GM23338 (cell line): ENCODE results near the gene TELO2. TPM values are rescaled to one million over a fixed set of nuclear protein-coding genes. Genes with fewer than 3 reads are reported as not detected.

ENCODE experiments used
- ATAC-seq: fragments of 200-7000 bp; cut with Tn5 transposase; 3 replicates; pipeline ENCODE4 v1.9.1; 2020
- DNase-seq: peaks from one replicate; pipeline ENCODE4 v3.0.0-alpha.2; 2015; ENCODE audit warnings: low spot score
- H2AFZ ChIP-seq: fragments of 200-600 bp; sonication (generic); 2 replicates; pipeline ENCODE4 v1.8.0; 2016; ENCODE audit warnings: antibody characterized with exemption, mild to moderate bottlenecking, moderate library complexity
- H3F3A ChIP-seq: fragments of 200-600 bp; sonication (generic); replicated peaks from 2 replicates; pipeline ENCODE4 v1.8.0; 2017; ENCODE audit warnings: antibody characterized with exemption, mixed run types, low read depth
- H3K27ac ChIP-seq: fragments of 200-600 bp; sonication (generic); 2 replicates; pipeline ENCODE4 v1.6.1; 2016; ENCODE audit warnings: low read depth
- H3K27me3 ChIP-seq: fragments of 200-600 bp; sonication (generic); 2 replicates; pipeline ENCODE4 v1.8.0; 2016; ENCODE audit warnings: mild to moderate bottlenecking, mixed run types, moderate library complexity; ENCODE audit not compliant: insufficient read depth
- H3K36me3 ChIP-seq: fragments of 200-600 bp; sonication (generic); 2 replicates; pipeline ENCODE4 v1.8.0; 2016; ENCODE audit warnings: mild to moderate bottlenecking; ENCODE audit not compliant: insufficient read depth
- H3K4me1 ChIP-seq: fragments of 200-600 bp; sonication (generic); 2 replicates; pipeline ENCODE4 v1.8.0; 2016; ENCODE audit warnings: mild to moderate bottlenecking, moderate library complexity; ENCODE audit not compliant: insufficient read depth
- H3K4me2 ChIP-seq: fragments of 200-600 bp; sonication (generic); 2 replicates; pipeline ENCODE4 v1.7.1; 2017; ENCODE audit warnings: mixed run types
- H3K4me3 ChIP-seq: fragments of 200-600 bp; sonication (generic); 2 replicates; pipeline ENCODE4 v1.6.1; 2016; ENCODE audit warnings: mixed run types
- H3K79me2 ChIP-seq: fragments of 200-600 bp; sonication (generic); replicated peaks from 2 replicates; pipeline ENCODE4 v1.8.0; 2017; ENCODE audit warnings: mild to moderate bottlenecking; ENCODE audit not compliant: insufficient read depth
- H3K9me2 ChIP-seq: fragments of 200-600 bp; sonication (generic); 2 replicates; pipeline ENCODE4 v1.8.0; 2017; ENCODE audit not compliant: insufficient read depth
- H4K20me1 ChIP-seq: fragments of 200-600 bp; sonication (generic); replicated peaks from 2 replicates; pipeline ENCODE4 v1.8.0; 2017; ENCODE audit warnings: mild to moderate bottlenecking; ENCODE audit not compliant: insufficient read depth
- H3K27ac Mint-ChIP-seq: 2 replicates; pipeline ENCODE4 v1.8.0; 2020; ENCODE audit warnings: inconsistent platforms, mild to moderate bottlenecking, moderate library complexity, mixed read lengths
- H3K27me3 Mint-ChIP-seq: 3 replicates; pipeline ENCODE4 v1.8.0; 2022; ENCODE audit warnings: low read depth, mild to moderate bottlenecking, moderate library complexity, mixed read lengths, inconsistent platforms; ENCODE audit not compliant: insufficient read depth, poor library complexity
- H3K36me3 Mint-ChIP-seq: 3 replicates; pipeline ENCODE4 v1.8.0; 2021; ENCODE audit warnings: low read depth, mild to moderate bottlenecking, inconsistent platforms, moderate library complexity, mixed read lengths
- H3K4me1 Mint-ChIP-seq: 3 replicates; pipeline ENCODE4 v1.8.0; 2020; ENCODE audit warnings: mild to moderate bottlenecking, inconsistent platforms, mixed read lengths
- H3K4me3 Mint-ChIP-seq: 3 replicates; pipeline ENCODE4 v1.8.0; 2021; ENCODE audit warnings: moderate library complexity, mild to moderate bottlenecking, inconsistent platforms, mixed read lengths
- H3K9me3 Mint-ChIP-seq: 3 replicates; pipeline ENCODE4 v1.8.0; 2020; ENCODE audit warnings: moderate library complexity, mild to moderate bottlenecking, inconsistent platforms, mixed read lengths
- CREB1 ChIP-seq: fragments of 250-450 bp; sonication (Bioruptor Pico); IDR thresholded peaks from 2 replicates; pipeline ENCODE4 v1.5.0; 2020; ENCODE audit warnings: low read depth, mild to moderate bottlenecking, moderate library complexity
- EZH2 ChIP-seq: fragments of 200-600 bp; sonication (generic); IDR thresholded peaks from one replicate; pipeline ENCODE4 v1.8.0; 2017; ENCODE audit warnings: antibody characterized with exemption, mild to moderate bottlenecking, low read depth; ENCODE audit not compliant: unreplicated experiment
- EZH2phosphoT487 ChIP-seq: fragments of 200-600 bp; sonication (generic); IDR thresholded peaks from one replicate; pipeline ENCODE4 v1.8.1; 2018; ENCODE audit warnings: antibody characterized with exemption; ENCODE audit not compliant: unreplicated experiment
- JUNB ChIP-seq: IDR thresholded peaks from one replicate; pipeline ENCODE4 v1.6.1; 2016; ENCODE audit warnings: antibody characterized with exemption; ENCODE audit not compliant: unreplicated experiment
- NANOG ChIP-seq: IDR thresholded peaks from 2 replicates; pipeline ENCODE4 v1.6.1; 2016; ENCODE audit warnings: antibody characterized with exemption, borderline replicate concordance
- POLR2AphosphoS5 ChIP-seq: IDR thresholded peaks from 2 replicates; pipeline ENCODE4 v1.6.1; 2016; ENCODE audit warnings: antibody characterized with exemption, low read depth
- ZNF114 ChIP-seq: fragments of 250-450 bp; sonication (Bioruptor Pico); IDR thresholded peaks from 2 replicates; pipeline ENCODE4 v1.5.0; 2020; ENCODE audit warnings: mild to moderate bottlenecking, moderate library complexity
- polyA plus RNA-seq: library from polyadenylated mRNA; unstranded; fragments of >200 nt; fragmentation: Nextera tagmentation; extraction: Ambion mirVana; gene quantifications from 2 replicates; pipeline ENCODE4 v1.2.1, GENCODE V29; 2016
- total RNA-seq: library from RNA; depleted of rRNA; stranded (reverse); fragments of >200 nt; shearing (Covaris generic); gene quantifications from 2 replicates; pipeline ENCODE4 v1.2.3, GENCODE V29; 2014
- TF ChIP-seq, protein P1 (sequence below): IDR thresholded peaks from 2 replicates; pipeline ENCODE4 v1.6.1; 2016; ENCODE audit warnings: antibody characterized with exemption
- TF ChIP-seq, protein P2 (sequence below): fragments of 250-450 bp; sonication (Bioruptor Pico); IDR thresholded peaks from 2 replicates; pipeline ENCODE4 v1.5.0; 2020; ENCODE audit warnings: mild to moderate bottlenecking, moderate library complexity
- TF ChIP-seq, protein P3 (sequence below): IDR thresholded peaks from one replicate; pipeline ENCODE4 v1.6.1; 2018; ENCODE audit warnings: antibody characterized with exemption; ENCODE audit not compliant: unreplicated experiment

Gene TELO2
- total and polyA plus RNA-seq, 2 experiments from 2014 or later, result 45.4 to 76.0 TPM

DNA sequence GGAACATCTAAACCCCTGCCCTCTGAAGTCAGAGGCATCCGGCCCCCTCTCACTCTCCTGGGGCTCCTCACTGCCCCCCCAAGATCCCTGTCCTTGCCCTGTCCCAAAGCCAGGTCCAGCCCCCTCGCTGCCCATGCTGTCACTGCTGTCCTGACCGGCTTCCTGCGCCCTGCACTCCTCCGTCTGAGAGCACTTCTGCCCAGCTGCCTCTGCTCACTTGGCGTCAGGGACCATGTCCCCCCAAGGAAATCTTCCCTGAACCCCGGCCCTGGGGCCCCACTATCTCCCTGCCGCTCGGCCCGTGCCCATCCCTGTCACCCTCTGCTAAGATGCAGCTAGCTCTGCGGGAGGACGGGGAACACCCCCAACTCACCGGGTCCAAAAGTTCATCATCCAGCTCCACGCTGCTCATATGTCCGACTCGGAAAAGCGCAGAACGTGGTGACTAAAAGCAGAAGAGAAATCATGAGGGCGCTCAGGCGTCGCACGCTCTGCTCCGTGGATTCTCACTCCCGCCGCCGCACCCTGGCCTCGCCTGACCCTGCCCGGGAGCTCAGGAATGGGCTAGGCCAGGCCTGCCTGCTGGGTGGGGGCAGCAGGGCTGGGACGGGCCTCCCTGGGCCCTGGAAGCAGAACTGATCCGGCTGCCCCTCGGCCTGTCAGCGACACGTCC lies 28.1 kb upstream of the TELO2 start:
- H3K4me1 Mint-ChIP-seq, result peaks cover 3% of the 10 kb centered on the region; the same call in 1 of the 3 replicates
- Histone ChIP-seq H2AFZ (no peak overlapping the region), H3K27me3 (no peaks in the 10 kb centered on the region), H3K4me3 (no peak overlapping the region), H3K79me2 (peaks cover 32% of the 10 kb centered on the region), H3K36me3 (no peaks in the 10 kb centered on the region), H3K4me2 (no peak overlapping the region), H3K9me2 (no peaks in the 10 kb centered on the region), H3K27ac (no peak overlapping the region), H3K4me1 (no peaks in the 10 kb centered on the region), H4K20me1 (peaks cover 20% of the 10 kb centered on the region), H3F3A (no peaks in the 10 kb centered on the region)
- H3K4me3 Mint-ChIP-seq, result no peak overlapping the region
- TF ChIP-seq ZNF114 (CRISPR knock-in tag) (no peak), EZH2phosphoT487 (no peak), NANOG (no peak), EZH2 (no peak), JUNB (no peak), POLR2AphosphoS5 (no peak), CREB1 (CRISPR knock-in tag) (no peak)
- TF ChIP-seq, protein P1, sequence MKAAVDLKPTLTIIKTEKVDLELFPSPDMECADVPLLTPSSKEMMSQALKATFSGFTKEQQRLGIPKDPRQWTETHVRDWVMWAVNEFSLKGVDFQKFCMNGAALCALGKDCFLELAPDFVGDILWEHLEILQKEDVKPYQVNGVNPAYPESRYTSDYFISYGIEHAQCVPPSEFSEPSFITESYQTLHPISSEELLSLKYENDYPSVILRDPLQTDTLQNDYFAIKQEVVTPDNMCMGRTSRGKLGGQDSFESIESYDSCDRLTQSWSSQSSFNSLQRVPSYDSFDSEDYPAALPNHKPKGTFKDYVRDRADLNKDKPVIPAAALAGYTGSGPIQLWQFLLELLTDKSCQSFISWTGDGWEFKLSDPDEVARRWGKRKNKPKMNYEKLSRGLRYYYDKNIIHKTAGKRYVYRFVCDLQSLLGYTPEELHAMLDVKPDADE, result no peak
- TF ChIP-seq, protein P2, sequence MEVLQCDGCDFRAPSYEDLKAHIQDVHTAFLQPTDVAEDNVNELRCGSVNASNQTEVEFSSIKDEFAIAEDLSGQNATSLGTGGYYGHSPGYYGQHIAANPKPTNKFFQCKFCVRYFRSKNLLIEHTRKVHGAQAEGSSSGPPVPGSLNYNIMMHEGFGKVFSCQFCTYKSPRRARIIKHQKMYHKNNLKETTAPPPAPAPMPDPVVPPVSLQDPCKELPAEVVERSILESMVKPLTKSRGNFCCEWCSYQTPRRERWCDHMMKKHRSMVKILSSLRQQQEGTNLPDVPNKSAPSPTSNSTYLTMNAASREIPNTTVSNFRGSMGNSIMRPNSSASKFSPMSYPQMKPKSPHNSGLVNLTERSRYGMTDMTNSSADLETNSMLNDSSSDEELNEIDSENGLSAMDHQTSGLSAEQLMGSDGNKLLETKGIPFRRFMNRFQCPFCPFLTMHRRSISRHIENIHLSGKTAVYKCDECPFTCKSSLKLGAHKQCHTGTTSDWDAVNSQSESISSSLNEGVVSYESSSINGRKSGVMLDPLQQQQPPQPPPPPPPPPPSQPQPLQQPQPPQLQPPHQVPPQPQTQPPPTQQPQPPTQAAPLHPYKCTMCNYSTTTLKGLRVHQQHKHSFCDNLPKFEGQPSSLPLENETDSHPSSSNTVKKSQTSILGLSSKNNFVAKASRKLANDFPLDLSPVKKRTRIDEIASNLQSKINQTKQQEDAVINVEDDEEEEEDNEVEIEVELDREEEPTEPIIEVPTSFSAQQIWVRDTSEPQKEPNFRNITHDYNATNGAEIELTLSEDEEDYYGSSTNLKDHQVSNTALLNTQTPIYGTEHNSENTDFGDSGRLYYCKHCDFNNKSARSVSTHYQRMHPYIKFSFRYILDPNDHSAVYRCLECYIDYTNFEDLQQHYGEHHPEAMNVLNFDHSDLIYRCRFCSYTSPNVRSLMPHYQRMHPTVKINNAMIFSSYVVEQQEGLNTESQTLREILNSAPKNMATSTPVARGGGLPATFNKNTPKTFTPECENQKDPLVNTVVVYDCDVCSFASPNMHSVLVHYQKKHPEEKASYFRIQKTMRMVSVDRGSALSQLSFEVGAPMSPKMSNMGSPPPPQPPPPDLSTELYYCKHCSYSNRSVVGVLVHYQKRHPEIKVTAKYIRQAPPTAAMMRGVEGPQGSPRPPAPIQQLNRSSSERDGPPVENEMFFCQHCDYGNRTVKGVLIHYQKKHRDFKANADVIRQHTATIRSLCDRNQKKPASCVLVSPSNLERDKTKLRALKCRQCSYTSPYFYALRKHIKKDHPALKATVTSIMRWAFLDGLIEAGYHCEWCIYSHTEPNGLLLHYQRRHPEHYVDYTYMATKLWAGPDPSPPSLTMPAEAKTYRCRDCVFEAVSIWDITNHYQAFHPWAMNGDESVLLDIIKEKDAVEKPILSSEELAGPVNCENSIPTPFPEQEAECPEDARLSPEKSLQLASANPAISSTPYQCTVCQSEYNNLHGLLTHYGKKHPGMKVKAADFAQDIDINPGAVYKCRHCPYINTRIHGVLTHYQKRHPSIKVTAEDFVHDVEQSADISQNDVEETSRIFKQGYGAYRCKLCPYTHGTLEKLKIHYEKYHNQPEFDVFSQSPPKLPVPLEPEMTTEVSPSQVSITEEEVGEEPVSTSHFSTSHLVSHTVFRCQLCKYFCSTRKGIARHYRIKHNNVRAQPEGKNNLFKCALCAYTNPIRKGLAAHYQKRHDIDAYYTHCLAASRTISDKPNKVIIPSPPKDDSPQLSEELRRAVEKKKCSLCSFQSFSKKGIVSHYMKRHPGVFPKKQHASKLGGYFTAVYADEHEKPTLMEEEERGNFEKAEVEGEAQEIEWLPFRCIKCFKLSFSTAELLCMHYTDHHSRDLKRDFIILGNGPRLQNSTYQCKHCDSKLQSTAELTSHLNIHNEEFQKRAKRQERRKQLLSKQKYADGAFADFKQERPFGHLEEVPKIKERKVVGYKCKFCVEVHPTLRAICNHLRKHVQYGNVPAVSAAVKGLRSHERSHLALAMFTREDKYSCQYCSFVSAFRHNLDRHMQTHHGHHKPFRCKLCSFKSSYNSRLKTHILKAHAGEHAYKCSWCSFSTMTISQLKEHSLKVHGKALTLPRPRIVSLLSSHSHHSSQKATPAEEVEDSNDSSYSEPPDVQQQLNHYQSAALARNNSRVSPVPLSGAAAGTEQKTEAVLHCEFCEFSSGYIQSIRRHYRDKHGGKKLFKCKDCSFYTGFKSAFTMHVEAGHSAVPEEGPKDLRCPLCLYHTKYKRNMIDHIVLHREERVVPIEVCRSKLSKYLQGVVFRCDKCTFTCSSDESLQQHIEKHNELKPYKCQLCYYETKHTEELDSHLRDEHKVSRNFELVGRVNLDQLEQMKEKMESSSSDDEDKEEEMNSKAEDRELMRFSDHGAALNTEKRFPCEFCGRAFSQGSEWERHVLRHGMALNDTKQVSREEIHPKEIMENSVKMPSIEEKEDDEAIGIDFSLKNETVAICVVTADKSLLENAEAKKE (CRISPR knock-in tag), result no peak
- TF ChIP-seq, protein P3, sequence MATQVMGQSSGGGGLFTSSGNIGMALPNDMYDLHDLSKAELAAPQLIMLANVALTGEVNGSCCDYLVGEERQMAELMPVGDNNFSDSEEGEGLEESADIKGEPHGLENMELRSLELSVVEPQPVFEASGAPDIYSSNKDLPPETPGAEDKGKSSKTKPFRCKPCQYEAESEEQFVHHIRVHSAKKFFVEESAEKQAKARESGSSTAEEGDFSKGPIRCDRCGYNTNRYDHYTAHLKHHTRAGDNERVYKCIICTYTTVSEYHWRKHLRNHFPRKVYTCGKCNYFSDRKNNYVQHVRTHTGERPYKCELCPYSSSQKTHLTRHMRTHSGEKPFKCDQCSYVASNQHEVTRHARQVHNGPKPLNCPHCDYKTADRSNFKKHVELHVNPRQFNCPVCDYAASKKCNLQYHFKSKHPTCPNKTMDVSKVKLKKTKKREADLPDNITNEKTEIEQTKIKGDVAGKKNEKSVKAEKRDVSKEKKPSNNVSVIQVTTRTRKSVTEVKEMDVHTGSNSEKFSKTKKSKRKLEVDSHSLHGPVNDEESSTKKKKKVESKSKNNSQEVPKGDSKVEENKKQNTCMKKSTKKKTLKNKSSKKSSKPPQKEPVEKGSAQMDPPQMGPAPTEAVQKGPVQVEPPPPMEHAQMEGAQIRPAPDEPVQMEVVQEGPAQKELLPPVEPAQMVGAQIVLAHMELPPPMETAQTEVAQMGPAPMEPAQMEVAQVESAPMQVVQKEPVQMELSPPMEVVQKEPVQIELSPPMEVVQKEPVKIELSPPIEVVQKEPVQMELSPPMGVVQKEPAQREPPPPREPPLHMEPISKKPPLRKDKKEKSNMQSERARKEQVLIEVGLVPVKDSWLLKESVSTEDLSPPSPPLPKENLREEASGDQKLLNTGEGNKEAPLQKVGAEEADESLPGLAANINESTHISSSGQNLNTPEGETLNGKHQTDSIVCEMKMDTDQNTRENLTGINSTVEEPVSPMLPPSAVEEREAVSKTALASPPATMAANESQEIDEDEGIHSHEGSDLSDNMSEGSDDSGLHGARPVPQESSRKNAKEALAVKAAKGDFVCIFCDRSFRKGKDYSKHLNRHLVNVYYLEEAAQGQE, result no peak
- peaks cover 5% of the 10 kb centered on the region for H3K36me3 Mint-ChIP-seq
- H3K27me3 Mint-ChIP-seq, result no peaks in the 10 kb centered on the region
- no peaks in the 10 kb centered on the region for H3K9me3 Mint-ChIP-seq
- DNase-seq, result no peak
- no peak overlapping the region for H3K27ac Mint-ChIP-seq
- no peak for ATAC-seq
